VCaP (cell line): Measurements from ENCODE around the gene LPIN2.
A peak's percentile ranks its signal among the peaks of the same experiment; 100 is the strongest.
"Not testable (repeated sequence)": the region's sequence is repeated elsewhere in the genome, so short reads cannot be mapped to it uniquely, and the experiment has no call there.

Experiments
- H3K27ac ChIP-seq: fragments of 450-650 bp; 2 replicates; pipeline ENCODE4 v1.5.1; 2017
- CTCF ChIP-seq: fragments of 450-650 bp; conservative IDR thresholded peaks from 2 replicates; pipeline ENCODE4 v1.5.1; 2017; ENCODE audit warnings: mild to moderate bottlenecking, moderate library complexity

The LPIN2 gene

GRCh38 chr18:3014503-3015203, 1.7 kb upstream of the LPIN2 start:
- TF ChIP-seq CTCF: no peak
- no peak overlapping the region for H3K27ac ChIP-seq

- peak overlapping the region; percentile 95 for H3K27ac ChIP-seq
- TF ChIP-seq CTCF: no peak
Observed at GRCh38 chr18:3012136-3013023, 564 bp downstream of the LPIN2 start.

GRCh38 chr18:3010086-3010485, 2.9 kb downstream of the LPIN2 start:
- H3K27ac ChIP-seq: no peak overlapping the region
- no peak for TF ChIP-seq CTCF

- no peak for TF ChIP-seq CTCF
- no peak overlapping the region for H3K27ac ChIP-seq
Observed at GRCh38 chr18:3008541-3008940, 4.4 kb downstream of the LPIN2 start.

GRCh38 chr18:3007491-3007890, 5.5 kb downstream of the LPIN2 start:
- H3K27ac ChIP-seq: no peak overlapping the region
- no peak for TF ChIP-seq CTCF

GRCh38 chr18:3005462-3005861, 7.5 kb downstream of the LPIN2 start:
- TF ChIP-seq CTCF: no peak
- H3K27ac ChIP-seq: no peak overlapping the region

GRCh38 chr18:3003766-3004165, 9.2 kb downstream of the LPIN2 start:
- not testable (repeated sequence) for H3K27ac ChIP-seq

GRCh38 chr18:3002732-3003131, 10.2 kb downstream of the LPIN2 start:
- no peak overlapping the region for H3K27ac ChIP-seq
- TF ChIP-seq CTCF: no peak
